Measurements from ENCODE around the gene WNK2. TPM values are rescaled to one million over a fixed set of nuclear protein-coding genes. Genes with fewer than 3 reads are reported as not detected.

The WNK2 gene
- total RNA-seq, 1 experiment from 2014 or later, result 69.4 TPM

- Histone ChIP-seq H3K23ac (ENCODE audit: insufficient read length, low read depth, low read length) (no peak overlapping the region), H3K9ac (ENCODE audit: extremely low read depth, insufficient read length, low read length) (no peak overlapping the region), H3K4me2 (ENCODE audit: insufficient read depth, insufficient read length, low read length) (no peak overlapping the region), H3K9me3 (ENCODE audit: control insufficient read depth, low read depth, low read length) (no peaks in the 10 kb centered on the region), H2BK15ac (ENCODE audit: low read depth, low read length) (no peak overlapping the region), H4K91ac (ENCODE audit: insufficient read length, low read depth, low read length) (no peak overlapping the region), H3K27ac (ENCODE audit: insufficient read length, low read depth, low read length) (no peak overlapping the region), H3K79me1 (ENCODE audit: insufficient read depth, low read depth, low read length, poor library complexity, severe bottlenecking) (no peaks in the 10 kb centered on the region), H2AFZ (ENCODE audit: low read length) (no peak overlapping the region), H3K18ac (ENCODE audit: insufficient read length, low read depth, low read length) (no peak overlapping the region), H2BK20ac (ENCODE audit: low read depth, low read length, poor library complexity, severe bottlenecking) (no peak overlapping the region), H3K23me2 (ENCODE audit: insufficient read length, low read depth, low read length, poor library complexity, severe bottlenecking) (no peaks in the 10 kb centered on the region), H3T11ph (ENCODE audit: low read length) (no peak overlapping the region), H3K4me1 (ENCODE audit: insufficient read depth, low read length) (no peaks in the 10 kb centered on the region), H2BK12ac (ENCODE audit: insufficient read length, low read depth, low read length) (no peak overlapping the region), H2BK5ac (ENCODE audit: insufficient read length, low read length) (no peak overlapping the region), H4K20me1 (ENCODE audit: control insufficient read depth, insufficient read depth, insufficient read length) (no peaks in the 10 kb centered on the region), H3K27me3 (ENCODE audit: insufficient read depth, low read length) (no peaks in the 10 kb centered on the region), H3K56ac (ENCODE audit: insufficient read length, low read depth, low read length) (no peak overlapping the region), H2BK120ac (ENCODE audit: low read depth, low read length, poor library complexity, severe bottlenecking) (no peak overlapping the region), H2AK5ac (ENCODE audit: insufficient read length, low read length) (no peak overlapping the region), H3K4ac (ENCODE audit: low read depth, low read length) (no peak overlapping the region), H3K79me2 (ENCODE audit: insufficient read depth, low read length) (no peaks in the 10 kb centered on the region), H4K8ac (replicated peaks; ENCODE audit: insufficient read length, low read depth, low read length) (no peak overlapping the region), H4K5ac (ENCODE audit: insufficient read length, low read depth, low read length) (no peak overlapping the region), H3K14ac (ENCODE audit: insufficient read depth, low read length) (no peak overlapping the region)
- TF ChIP-seq CTCF (conservative IDR thresholded peaks at IDR 0.05), result no peak
- WGBS (ENCODE audit: extremely low coverage, insufficient read length, low lambda C conversion rate), result no CpG with 5 or more reads among the region's 6 CpGs
- Mint-ChIP-seq H3K27me3 (ENCODE audit: low read depth) (no peaks in the 10 kb centered on the region), H3K4me3 (no peak overlapping the region), H3K4me1 (peaks cover 4% of the 10 kb centered on the region in 2 experiments; a peak in 2 of 4 replicates), H3K9me3 (no peaks in the 10 kb centered on the region), H3K36me3 (ENCODE audit: insufficient read depth in 1 of 3, low read depth in 3 of 3) (peaks cover 0 to 2% (median 0%) of the 10 kb centered on the region in 3 experiments; a peak in 1 of 7 replicates), H3K27ac (no peak overlapping the region; a peak in 1 of 7 replicates)
- DNase-seq, result no peak
Measured at GRCh38 chr9:93286252-93287188, 102.6 kb downstream of the WNK2 start.

All from H9 (cell line).